SK-N-DZ (cell line): Measurements from ENCODE around the gene TEX101.
"Not testable (repeated sequence)": the region's sequence is repeated elsewhere in the genome, so short reads cannot be mapped to it uniquely, and the experiment has no call there.

Experiments used
- DNase-seq: peaks from one replicate; pipeline ENCODE4 v3.0.0-alpha.2; 2015; ENCODE audit warnings: low spot score

The TEX101 gene

GRCh38 chr19:43420954-43421353 is 6.3 kb downstream of the TEX101 start:
- no peak for DNase-seq

- DNase-seq = no peak
These were observed 7.5 kb downstream of the TEX101 start for GRCh38 chr19:43422000-43422688.

- no peak for DNase-seq
These were observed 8.0 kb downstream of the TEX101 start for GRCh38 chr19:43422689-43423066.

- no peak for DNase-seq
These were observed 9.1 kb downstream of the TEX101 start for GRCh38 chr19:43423779-43424178.

- DNase-seq = no peak
These were observed 11.1 kb downstream of the TEX101 start for GRCh38 chr19:43425567-43426392.

GRCh38 chr19:43429395-43429794 is 14.7 kb downstream of the TEX101 start:
- DNase-seq = no peak

- DNase-seq = no peak
These were observed 15.5 kb downstream of the TEX101 start for GRCh38 chr19:43430142-43430710.

- no peak for DNase-seq
These were observed 16.3 kb downstream of the TEX101 start for GRCh38 chr19:43430976-43431375.

- no peak for DNase-seq
These were observed 18.6 kb downstream of the TEX101 start for GRCh38 chr19:43433358-43433673.

GRCh38 chr19:43433689-43434088 is 19.0 kb downstream of the TEX101 start:
- DNase-seq = no peak

- no peak for DNase-seq
These were observed 21.1 kb downstream of the TEX101 start for GRCh38 chr19:43435775-43436174.

GRCh38 chr19:43437284-43437683 is 22.6 kb downstream of the TEX101 start:
- not testable (repeated sequence) for DNase-seq

- no peak for DNase-seq
These were observed 23.0 kb downstream of the TEX101 start for GRCh38 chr19:43437712-43438111.

- no peak for DNase-seq
These were observed 23.8 kb downstream of the TEX101 start for GRCh38 chr19:43438291-43439031.

GRCh38 chr19:43439032-43439708 is 24.5 kb downstream of the TEX101 start:
- no peak for DNase-seq

- no peak for DNase-seq
These were observed 25.0 kb downstream of the TEX101 start for GRCh38 chr19:43439709-43440063.

- no peak for DNase-seq
These were observed 27.0 kb downstream of the TEX101 start for GRCh38 chr19:43441716-43442115.

- not testable (repeated sequence) for DNase-seq
These were observed 29.4 kb downstream of the TEX101 start for GRCh38 chr19:43444091-43444490.

- no peak for DNase-seq
These were observed 30.0 kb downstream of the TEX101 start for GRCh38 chr19:43444531-43445287.

GRCh38 chr19:43445426-43445825 is 30.7 kb downstream of the TEX101 start:
- no peak for DNase-seq
